Activated T-cell treated with anti-CD3 and anti-CD28 coated beads, Interleukin-2, amount 50 U/mL, for 24 hours (primary cell): ENCODE measurements around the gene OSR1.
A peak's percentile ranks its signal among the peaks of the same experiment; 100 is the strongest.

Experiments used
- DNase-seq: peaks from one replicate; pipeline ENCODE4 v3.0.0-alpha.2; 2020
- H3K27ac Mint-ChIP-seq: 2 replicates; pipeline ENCODE4 v1.8.0; 2020; ENCODE audit warnings: mild to moderate bottlenecking, mixed read lengths
- H3K27me3 Mint-ChIP-seq: 2 replicates; pipeline ENCODE4 v1.8.0; 2020; ENCODE audit warnings: mixed read lengths
- H3K36me3 Mint-ChIP-seq: 2 replicates; pipeline ENCODE4 v1.8.0; 2020; ENCODE audit warnings: low read depth, mixed read lengths
- H3K4me1 Mint-ChIP-seq: 2 replicates; pipeline ENCODE4 v1.8.0; 2020; ENCODE audit warnings: low read depth, mixed read lengths
- H3K4me3 Mint-ChIP-seq: 2 replicates; pipeline ENCODE4 v1.8.0; 2020; ENCODE audit warnings: mild to moderate bottlenecking, moderate library complexity, mixed read lengths
- H3K9me3 Mint-ChIP-seq: 2 replicates; pipeline ENCODE4 v1.8.0; 2020; ENCODE audit warnings: mixed read lengths

OSR1 gene

DNA sequence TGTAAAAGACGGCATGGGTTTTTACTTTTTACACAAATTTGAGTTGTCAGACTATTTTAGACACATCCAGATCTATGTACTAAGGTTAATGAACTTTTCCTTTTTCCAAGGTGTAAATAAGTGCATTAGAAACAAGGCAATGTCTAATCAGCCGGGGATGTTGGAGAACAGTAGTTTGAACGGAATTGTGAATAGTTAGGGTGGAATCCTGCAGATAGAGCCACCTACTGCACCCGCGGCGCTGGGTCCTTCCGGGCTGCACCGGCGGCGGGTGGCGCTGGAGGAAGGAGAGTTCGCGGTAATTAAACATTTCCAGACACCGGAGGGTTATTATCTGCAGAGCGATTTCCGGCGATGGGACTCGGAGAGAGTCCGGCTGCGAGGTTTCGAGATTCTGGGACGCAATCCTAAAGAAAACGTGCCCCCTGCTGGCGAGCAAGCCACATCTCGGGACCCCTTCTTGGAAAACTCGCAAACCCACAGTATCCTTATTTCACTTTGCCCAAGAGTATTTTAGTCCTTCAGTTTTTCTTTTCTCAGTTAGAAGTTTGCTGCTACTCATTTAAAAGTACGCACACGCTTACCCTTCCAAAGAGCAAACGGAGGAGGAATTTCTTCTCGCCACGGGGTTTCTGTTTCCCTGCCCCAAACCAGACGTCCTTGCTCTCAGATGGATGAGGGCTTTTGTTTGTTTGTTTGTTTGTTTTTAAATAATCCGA lies 4.5 kb upstream of the OSR1 start:
- Mint-ChIP-seq H3K36me3 (peaks cover 2% of the 10 kb centered on the region), H3K27ac (peak overlapping the region; percentile 31), H3K9me3 (no peaks in the 10 kb centered on the region), H3K27me3 (peaks cover 64% of the 10 kb centered on the region), H3K4me1 (peaks cover 38% of the 10 kb centered on the region), H3K4me3 (peak overlapping the region; percentile 85)
- peak; percentile 59 for DNase-seq

DNA sequence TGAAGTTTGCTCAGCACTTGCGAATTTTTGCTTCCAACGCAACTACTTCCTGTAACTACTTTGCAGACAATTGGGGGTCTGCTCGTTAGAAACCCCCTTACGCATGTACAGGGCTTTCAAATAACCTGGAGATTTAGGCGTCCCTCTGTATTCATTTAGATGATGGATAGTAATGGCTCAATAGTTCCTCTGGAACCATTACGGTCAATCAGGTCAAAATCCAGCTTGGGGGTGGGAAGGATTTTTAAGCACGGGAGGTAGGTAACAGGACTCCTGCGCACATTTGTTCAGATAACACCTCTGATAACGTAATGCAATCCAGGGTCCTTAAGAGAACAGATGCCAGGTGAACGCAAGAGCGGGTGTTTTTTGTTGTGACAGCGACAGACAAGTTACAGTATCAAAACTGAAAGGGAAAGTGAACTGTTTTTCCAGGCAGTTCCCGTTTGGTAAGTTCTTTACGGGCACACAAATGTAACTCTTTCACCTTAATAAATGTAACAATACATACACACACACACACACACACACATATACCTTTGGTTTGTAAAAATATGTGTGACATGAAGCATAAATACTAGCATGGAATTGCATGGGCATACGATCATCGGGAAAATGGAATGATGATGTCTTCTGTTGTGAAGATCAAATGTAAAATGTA lies 3.8 kb upstream of the OSR1 start:
- H3K36me3 Mint-ChIP-seq: peaks cover 2% of the 10 kb centered on the region
- peaks cover 45% of the 10 kb centered on the region for H3K4me1 Mint-ChIP-seq
- no peak for DNase-seq
- H3K4me3 Mint-ChIP-seq: peak overlapping the region; percentile 85
- no peaks in the 10 kb centered on the region for H3K9me3 Mint-ChIP-seq
- H3K27me3 Mint-ChIP-seq: peaks cover 70% of the 10 kb centered on the region
- peak overlapping the region; percentile 45 for H3K27ac Mint-ChIP-seq

DNA sequence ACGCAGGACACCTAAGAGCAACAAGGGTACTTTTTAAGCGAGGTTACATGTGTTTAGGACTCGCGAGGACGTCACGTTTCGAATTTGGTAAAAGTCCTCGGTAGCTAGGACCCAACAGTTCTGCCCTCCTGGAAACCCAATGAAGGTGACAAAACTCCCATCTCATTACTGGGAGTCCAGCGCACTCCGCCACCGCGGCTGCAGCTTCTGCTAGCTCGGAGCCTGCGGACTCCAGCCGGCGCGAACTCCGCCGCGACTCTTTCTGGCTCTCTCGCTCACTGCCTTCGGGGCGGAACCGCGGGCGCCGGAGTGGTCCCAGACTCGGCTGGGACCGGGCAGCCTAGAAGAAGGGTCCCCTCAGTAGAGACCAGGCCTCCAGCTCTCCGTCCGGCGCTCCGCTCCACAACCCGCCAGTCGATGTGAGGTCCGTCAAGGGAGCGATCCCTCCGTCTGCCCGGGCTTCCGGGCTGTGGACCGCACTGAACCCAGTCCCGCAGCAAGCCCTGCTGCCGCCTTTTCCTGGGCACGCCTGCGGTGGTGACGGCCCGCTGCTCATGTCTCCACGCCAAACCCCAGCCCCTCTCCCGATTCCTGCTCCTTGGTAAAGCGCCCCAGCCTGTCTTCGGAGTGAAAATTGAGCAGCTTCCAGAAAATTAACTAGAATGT lies 3.0 kb upstream of the OSR1 start:
- Mint-ChIP-seq H3K27ac (no peak overlapping the region), H3K4me1 (peaks cover 52% of the 10 kb centered on the region)

DNA sequence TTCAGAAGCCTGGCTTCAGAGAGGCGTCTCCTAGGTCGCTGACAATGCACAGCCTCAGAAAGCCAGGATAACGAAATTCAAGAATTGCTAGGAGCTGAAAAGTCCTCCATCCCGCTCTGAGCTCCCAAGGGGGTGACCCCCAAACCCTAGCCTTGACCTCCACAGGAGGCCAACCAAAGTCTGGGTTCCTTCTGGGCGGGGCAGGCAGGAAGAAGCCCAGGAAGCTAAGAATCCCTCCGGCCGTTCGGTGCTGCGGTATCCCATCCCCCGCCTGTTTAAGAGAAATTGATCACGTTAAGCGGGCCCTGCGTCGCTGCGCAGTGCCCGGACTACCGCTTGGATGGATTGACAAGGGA lies 2.5 kb upstream of the OSR1 start:
- H3K27ac Mint-ChIP-seq: no peak overlapping the region
- H3K4me1 Mint-ChIP-seq: peaks cover 57% of the 10 kb centered on the region
- H3K27me3 Mint-ChIP-seq: peaks cover 83% of the 10 kb centered on the region
- H3K9me3 Mint-ChIP-seq: no peaks in the 10 kb centered on the region
- peaks cover 2% of the 10 kb centered on the region for H3K36me3 Mint-ChIP-seq
- peak overlapping the region; percentile 85 for H3K4me3 Mint-ChIP-seq
- DNase-seq: peak; percentile 36

More for the DNA sequence above, 3.0 kb upstream of the OSR1 start:
- peak; percentile 50 for DNase-seq
- Mint-ChIP-seq H3K27me3 (peaks cover 78% of the 10 kb centered on the region), H3K36me3 (peaks cover 2% of the 10 kb centered on the region), H3K9me3 (no peaks in the 10 kb centered on the region), H3K4me3 (peak overlapping the region; percentile 85)

DNA sequence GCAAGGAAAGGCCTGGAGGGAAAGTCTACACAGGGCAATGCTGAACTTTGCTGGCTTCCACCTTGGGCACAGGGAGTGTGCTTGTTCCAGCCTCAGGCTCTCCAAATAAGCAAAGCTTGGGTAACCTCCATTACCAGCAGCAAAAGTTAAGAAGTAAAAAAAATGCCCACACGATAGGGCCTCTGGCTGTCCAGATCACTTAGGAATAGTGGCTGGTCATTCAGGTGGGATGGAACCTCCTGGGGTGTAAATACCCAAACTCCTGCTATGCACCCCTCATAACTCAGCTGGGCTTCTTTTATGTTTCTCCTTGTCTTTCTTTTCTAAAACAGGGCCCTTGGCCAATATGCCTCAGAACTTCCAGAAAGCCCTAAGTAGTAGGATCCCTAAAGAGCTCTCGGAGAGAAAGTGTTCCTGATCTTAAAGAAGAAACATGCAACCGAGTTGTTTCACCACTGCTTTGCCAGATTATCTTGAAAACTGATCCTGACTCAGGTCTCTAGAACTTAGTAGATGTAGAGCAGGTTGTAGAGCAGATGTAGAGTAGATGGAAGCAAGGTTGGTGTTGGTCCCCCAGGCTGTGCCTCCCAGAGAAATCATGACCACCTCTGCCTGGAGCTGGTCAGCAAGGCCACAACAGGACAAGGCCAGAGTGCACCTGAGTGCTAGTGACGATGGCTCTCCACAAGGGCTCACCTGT lies 2.0 kb upstream of the OSR1 start:
- peaks cover 58% of the 10 kb centered on the region for H3K4me1 Mint-ChIP-seq
- H3K4me3 Mint-ChIP-seq: peak overlapping the region; percentile 85
- H3K27me3 Mint-ChIP-seq: peaks cover 88% of the 10 kb centered on the region
- no peak for DNase-seq
- no peaks in the 10 kb centered on the region for H3K9me3 Mint-ChIP-seq
- H3K36me3 Mint-ChIP-seq: peaks cover 2% of the 10 kb centered on the region
- no peak overlapping the region for H3K27ac Mint-ChIP-seq

DNA sequence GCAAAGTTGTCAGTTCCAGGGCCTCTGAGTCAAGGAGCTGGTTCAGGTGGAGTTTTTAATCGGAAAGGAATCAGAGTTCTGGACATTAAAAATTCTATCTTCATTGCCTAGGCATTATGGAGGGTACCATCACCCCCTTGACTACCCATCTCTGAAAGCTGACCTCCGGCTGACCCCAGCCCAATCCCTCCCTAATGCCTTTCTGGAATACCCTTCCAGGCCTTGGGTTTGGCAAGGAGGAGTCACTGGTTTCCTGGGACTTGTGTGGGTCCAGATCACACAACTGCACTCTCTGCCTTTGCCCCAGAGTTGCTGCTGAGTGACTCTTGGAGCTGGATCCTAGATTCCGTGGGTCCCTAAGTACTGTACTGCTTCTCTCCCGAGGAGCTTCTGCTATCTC lies 1.0 kb upstream of the OSR1 start:
- Mint-ChIP-seq H3K36me3 (peaks cover 2% of the 10 kb centered on the region), H3K9me3 (no peaks in the 10 kb centered on the region), H3K4me1 (peaks cover 58% of the 10 kb centered on the region), H3K27ac (no peak overlapping the region), H3K4me3 (no peak overlapping the region), H3K27me3 (peaks cover 98% of the 10 kb centered on the region)
- DNase-seq: no peak

DNA sequence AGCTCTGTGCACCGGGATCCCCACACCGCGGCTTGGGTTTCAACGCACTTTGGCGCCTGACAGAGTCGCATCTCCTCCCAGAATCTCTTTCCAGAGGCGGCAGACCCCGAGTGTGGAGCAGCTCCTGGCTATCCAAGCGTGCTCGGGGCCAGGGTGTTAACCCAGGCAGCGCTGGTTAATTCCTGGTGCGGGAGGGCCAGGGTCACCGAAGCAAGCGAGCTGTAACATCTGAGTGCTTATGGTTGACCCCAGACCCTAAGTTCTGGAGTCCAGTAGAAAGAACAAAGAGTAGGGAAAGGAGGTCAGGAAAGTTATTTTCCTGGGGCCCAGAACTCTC lies 566 bp upstream of the OSR1 start:
- no peaks in the 10 kb centered on the region for H3K9me3 Mint-ChIP-seq
- H3K27ac Mint-ChIP-seq: no peak overlapping the region
- peak overlapping the region; percentile 47 for H3K4me3 Mint-ChIP-seq
- H3K4me1 Mint-ChIP-seq: peaks cover 58% of the 10 kb centered on the region
- peaks cover 99% of the 10 kb centered on the region for H3K27me3 Mint-ChIP-seq
- H3K36me3 Mint-ChIP-seq: peaks cover 2% of the 10 kb centered on the region
- DNase-seq: no peak

DNA sequence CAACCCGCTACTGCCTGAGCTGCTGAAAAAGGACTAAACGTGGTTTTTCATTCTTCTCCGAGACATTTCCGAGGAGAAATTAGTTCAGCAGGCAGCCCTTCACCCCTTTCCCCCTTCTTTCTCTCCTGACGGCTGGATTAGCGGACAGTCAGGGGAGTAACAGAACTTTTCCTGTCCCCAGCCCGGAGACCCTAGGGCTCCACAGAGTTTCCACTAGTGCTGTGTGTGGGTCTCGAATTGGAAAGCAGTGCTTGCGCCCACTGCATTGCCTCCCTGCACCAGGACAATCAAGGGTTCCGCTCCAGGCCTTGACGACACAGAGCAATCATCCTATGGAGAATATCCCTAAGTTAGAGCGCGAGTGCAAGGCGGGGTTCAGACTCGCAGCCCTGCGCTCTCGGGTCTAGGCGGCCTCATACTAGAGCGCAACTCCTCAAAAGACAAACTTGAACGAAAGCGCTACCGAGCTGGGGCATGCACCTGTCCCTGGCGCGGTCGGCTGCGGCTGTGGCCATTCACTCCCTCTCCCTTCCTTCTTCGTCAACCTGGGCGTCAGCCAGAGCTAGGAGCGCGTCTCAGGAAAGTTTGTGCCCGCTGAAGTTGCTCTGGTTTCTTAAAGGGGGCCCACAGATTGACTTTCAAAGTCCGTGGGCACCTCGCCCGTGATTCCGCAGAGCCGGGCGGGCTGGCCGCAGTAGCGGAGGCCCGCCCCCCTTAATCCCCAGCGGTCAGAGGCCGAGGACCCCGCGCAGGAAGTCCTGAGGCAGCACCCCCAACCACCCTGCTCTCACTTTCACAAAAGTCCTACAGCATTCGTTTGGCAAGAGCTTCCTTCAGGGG lies 801 bp downstream of the OSR1 start:
- Mint-ChIP-seq H3K36me3 (peaks cover 2% of the 10 kb centered on the region), H3K4me1 (peaks cover 49% of the 10 kb centered on the region), H3K9me3 (no peaks in the 10 kb centered on the region), H3K4me3 (peak overlapping the region; percentile 57), H3K27me3 (peaks cover 98% of the 10 kb centered on the region), H3K27ac (no peak overlapping the region)
- peak; percentile 35 for DNase-seq

DNA sequence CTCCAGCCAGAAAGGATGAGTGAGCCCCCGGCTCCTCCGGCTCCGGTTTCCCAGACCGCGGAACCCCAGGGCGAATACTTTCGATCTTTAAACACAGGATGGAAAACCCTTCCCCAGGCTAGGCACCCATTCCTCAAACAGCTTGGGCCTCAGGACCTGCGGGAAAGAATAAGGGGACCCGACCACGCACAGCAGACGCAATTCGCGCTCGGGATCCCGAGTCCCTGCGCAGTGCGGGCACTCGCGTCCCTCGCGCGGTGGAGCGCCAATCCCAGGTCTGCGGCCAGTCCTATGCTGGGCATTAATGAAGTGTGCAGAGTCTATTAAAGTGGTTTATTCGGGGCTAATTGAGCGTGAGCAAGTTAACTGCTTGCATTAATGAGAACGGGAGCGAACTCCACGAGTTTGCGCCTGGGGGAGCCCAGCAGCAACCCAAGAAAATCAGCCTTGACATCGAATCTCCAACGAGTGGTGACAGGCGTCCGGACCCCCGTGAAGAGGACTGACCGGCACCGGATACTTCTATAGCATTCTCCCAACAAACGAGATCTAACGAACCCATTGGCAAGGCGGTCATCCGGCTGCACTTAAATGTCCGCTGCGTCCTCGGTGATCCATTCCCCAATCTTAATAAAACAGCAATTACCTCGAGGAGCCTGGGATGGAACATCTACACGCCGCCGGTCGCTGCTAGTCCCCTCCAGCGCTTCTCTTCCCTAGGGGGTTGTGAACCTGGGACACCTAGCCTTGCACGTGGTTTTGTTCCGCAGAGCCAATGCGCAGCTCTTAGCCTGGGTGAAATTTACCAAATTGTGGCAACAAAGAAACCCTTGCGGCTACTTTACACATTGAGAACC lies 1.6 kb downstream of the OSR1 start:
- Mint-ChIP-seq H3K9me3 (no peaks in the 10 kb centered on the region), H3K27ac (no peak overlapping the region), H3K27me3 (peaks cover 98% of the 10 kb centered on the region), H3K4me1 (peaks cover 48% of the 10 kb centered on the region), H3K4me3 (peak overlapping the region; percentile 13), H3K36me3 (no peaks in the 10 kb centered on the region)
- peak; percentile 44 for DNase-seq

DNA sequence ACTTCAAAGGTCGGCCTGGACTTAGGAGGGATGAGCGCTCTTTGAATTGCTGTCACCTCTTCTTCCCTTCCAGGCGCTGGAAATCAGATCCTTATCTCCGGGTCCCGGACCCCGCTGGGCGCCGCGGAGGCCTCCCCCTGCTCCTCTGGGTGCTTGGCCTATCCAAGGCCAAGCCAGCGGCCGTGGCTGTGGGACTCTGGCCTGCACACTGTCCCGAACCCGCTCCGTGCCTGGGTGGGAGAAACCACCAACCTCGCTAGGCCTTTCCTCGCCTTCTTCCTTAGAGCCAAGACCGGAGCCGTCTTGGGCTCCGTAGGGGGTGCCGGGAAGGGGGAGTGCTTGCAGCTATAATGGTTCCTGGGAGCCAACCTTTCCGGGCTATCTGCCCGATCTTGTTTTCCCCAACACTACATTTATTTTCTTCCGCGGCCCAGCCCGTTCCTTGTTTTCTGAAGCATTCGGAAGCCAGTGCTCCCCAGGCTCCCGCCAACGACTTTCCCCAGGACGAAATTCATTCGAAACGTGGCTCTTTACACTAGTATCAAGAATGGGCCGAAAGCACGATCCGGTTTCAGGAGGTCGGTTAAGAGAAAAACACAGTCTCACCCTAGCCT lies 2.4 kb downstream of the OSR1 start:
- peak overlapping the region; percentile 13 for H3K4me3 Mint-ChIP-seq
- no peaks in the 10 kb centered on the region for H3K36me3 Mint-ChIP-seq
- H3K9me3 Mint-ChIP-seq: no peaks in the 10 kb centered on the region
- DNase-seq: no peak
- peaks cover 93% of the 10 kb centered on the region for H3K27me3 Mint-ChIP-seq
- H3K27ac Mint-ChIP-seq: no peak overlapping the region
- H3K4me1 Mint-ChIP-seq: peaks cover 43% of the 10 kb centered on the region

DNA sequence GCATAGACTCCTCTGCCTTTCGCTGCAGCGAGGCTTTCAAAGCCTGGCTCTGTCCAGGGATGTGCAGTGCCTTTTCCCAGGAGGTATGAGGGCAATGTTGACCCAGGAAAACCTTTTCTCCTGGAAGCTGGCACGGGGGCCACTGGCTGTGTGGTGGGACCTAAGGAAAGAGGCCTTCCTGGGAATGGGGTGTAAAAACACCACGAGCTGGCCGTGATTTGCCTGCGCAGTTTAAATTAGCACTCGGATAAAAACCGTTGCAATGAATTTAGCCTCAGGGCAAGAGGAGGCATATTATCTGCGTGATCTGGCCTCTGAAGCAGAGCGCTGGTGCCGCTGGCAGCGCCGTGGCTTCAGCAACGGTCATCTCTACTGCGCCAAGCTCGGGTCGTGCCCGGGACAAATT lies 3.0 kb downstream of the OSR1 start:
- H3K4me3 Mint-ChIP-seq: no peak overlapping the region

DNA sequence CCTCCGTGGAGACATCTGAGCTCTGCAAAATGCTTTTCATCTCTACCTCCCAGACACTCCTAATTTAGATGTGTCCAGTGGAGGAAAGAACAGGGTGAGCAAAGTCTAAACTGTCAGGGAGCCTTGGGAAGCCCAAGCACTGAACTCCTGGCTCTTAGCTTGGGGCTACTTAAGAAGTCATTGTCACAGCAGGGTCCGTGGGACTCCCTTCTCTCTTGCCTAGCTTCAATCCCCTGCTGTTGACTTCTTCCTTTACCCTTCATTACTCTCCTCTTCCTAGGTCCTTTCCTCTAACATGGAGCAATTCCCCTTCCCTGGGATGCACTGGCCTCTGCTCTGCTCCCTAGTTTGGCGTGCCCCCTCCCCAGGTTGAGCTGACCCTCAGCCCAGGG lies 3.4 kb downstream of the OSR1 start:
- Mint-ChIP-seq H3K4me1 (peaks cover 43% of the 10 kb centered on the region), H3K36me3 (no peaks in the 10 kb centered on the region), H3K27me3 (peaks cover 90% of the 10 kb centered on the region), H3K27ac (no peak overlapping the region), H3K4me3 (no peak overlapping the region), H3K9me3 (no peaks in the 10 kb centered on the region)
- DNase-seq: no peak

More for the DNA sequence above, 3.0 kb downstream of the OSR1 start:
- Mint-ChIP-seq H3K36me3 (no peaks in the 10 kb centered on the region), H3K4me1 (peaks cover 43% of the 10 kb centered on the region), H3K9me3 (no peaks in the 10 kb centered on the region), H3K27ac (no peak overlapping the region), H3K27me3 (peaks cover 92% of the 10 kb centered on the region)
- DNase-seq: no peak

DNA sequence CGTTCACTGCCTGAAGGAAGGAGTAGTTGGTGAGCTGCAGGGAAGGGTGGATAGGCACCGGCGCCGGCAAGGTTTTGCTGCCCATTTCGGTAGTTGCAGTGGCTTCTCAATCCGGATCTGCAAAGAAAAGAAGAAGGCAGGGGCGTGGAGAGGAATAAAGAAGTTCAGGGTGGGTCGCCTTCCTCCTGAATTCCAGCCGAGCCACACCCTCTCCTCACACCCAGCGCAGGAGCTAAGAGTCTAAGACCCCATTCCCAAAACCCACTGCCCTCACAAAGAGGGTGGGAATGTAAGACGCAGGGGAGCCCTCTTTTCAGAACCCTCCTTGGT lies 4.7 kb downstream of the OSR1 start:
- Mint-ChIP-seq H3K27me3 (peaks cover 90% of the 10 kb centered on the region), H3K27ac (no peak overlapping the region)

More for the DNA sequence above, 4.7 kb downstream of the OSR1 start:
- no peaks in the 10 kb centered on the region for H3K9me3 Mint-ChIP-seq
- peaks cover 39% of the 10 kb centered on the region for H3K4me1 Mint-ChIP-seq
- no peaks in the 10 kb centered on the region for H3K36me3 Mint-ChIP-seq
- H3K4me3 Mint-ChIP-seq: no peak overlapping the region
- DNase-seq: no peak
